Hepatocyte (in vitro differentiated cells): Measurements from ENCODE around the gene EVC2. TPM values are rescaled to one million over a fixed set of nuclear protein-coding genes. Genes with fewer than 3 reads are reported as not detected.

Experiments used
- DNase-seq: peaks from one replicate; pipeline ENCODE4 v3.0.0-alpha.2; 2016; ENCODE audit warnings: low spot score
- H2AFZ ChIP-seq: fragments of 200-600 bp; sonication (generic); 2 replicates; pipeline ENCODE4 v1.6.0; 2016; ENCODE audit warnings: antibody characterized with exemption, mild to moderate bottlenecking
- H3K27ac ChIP-seq: fragments of 200-600 bp; sonication (generic); 2 replicates; pipeline ENCODE4 v1.5.1; 2016; ENCODE audit warnings: mild to moderate bottlenecking
- H3K27me3 ChIP-seq: fragments of 200-600 bp; sonication (generic); 2 replicates; pipeline ENCODE4 v1.6.1; 2016
- H3K36me3 ChIP-seq: fragments of 200-600 bp; sonication (generic); replicated peaks from 2 replicates; pipeline ENCODE4 v1.5.1; 2016; ENCODE audit warnings: low read depth; ENCODE audit not compliant: insufficient read depth
- H3K4me1 ChIP-seq: fragments of 200-600 bp; sonication (generic); 2 replicates; pipeline ENCODE4 v1.5.1; 2016; ENCODE audit warnings: mild to moderate bottlenecking, moderate library complexity; ENCODE audit not compliant: insufficient read depth
- H3K4me2 ChIP-seq: fragments of 200-600 bp; sonication (generic); 2 replicates; pipeline ENCODE4 v1.6.0; 2016
- H3K4me3 ChIP-seq: fragments of 200-600 bp; sonication (generic); 2 replicates; pipeline ENCODE4 v1.5.1; 2016; ENCODE audit warnings: mild to moderate bottlenecking
- H3K79me2 ChIP-seq: fragments of 200-600 bp; sonication (generic); 2 replicates; pipeline ENCODE4 v1.6.0; 2017; ENCODE audit warnings: mild to moderate bottlenecking
- H3K9me2 ChIP-seq: fragments of 200-600 bp; sonication (generic); replicated peaks from 2 replicates; pipeline ENCODE4 v1.6.0; 2017; ENCODE audit warnings: mild to moderate bottlenecking; ENCODE audit not compliant: insufficient read depth
- H3K9me3 ChIP-seq: fragments of 200-600 bp; sonication (generic); 2 replicates; pipeline ENCODE4 v1.5.1; 2016; ENCODE audit warnings: low read depth, mild to moderate bottlenecking
- H4K20me1 ChIP-seq: fragments of 200-600 bp; sonication (generic); 2 replicates; pipeline ENCODE4 v1.6.0; 2016; ENCODE audit warnings: mild to moderate bottlenecking; ENCODE audit not compliant: insufficient read depth, poor library complexity, severe bottlenecking
- CTCF ChIP-seq: fragments of 200-600 bp; sonication (generic); IDR thresholded peaks from 2 replicates; pipeline ENCODE4 v1.5.1; 2016; ENCODE audit warnings: antibody characterized with exemption, mild to moderate bottlenecking; ENCODE audit not compliant: poor library complexity
- EZH2 ChIP-seq: fragments of 200-600 bp; sonication (generic); IDR thresholded peaks from 2 replicates; pipeline ENCODE4 v1.6.1; 2016; ENCODE audit warnings: antibody characterized with exemption, mild to moderate bottlenecking, borderline replicate concordance
- EZH2phosphoT487 ChIP-seq: fragments of 200-600 bp; sonication (generic); IDR thresholded peaks from one replicate; pipeline ENCODE4 v1.6.1; 2018; ENCODE audit warnings: antibody characterized with exemption, mild to moderate bottlenecking, low read depth, moderate library complexity; ENCODE audit not compliant: unreplicated experiment, severe bottlenecking
- WGBS: methylation state at CpG from one replicate; pipeline ENCODE4 v1.1.6; 2016; ENCODE audit warnings: low lambda C conversion rate; ENCODE audit errors: missing lambda C conversion rate; 5-methylcytosine and 5-hydroxymethylcytosine counted together
- polyA plus RNA-seq: library from polyadenylated mRNA; unstranded; fragments of >200 nt; fragmentation: Nextera tagmentation; extraction: Ambion mirVana; gene quantifications from 2 replicates; pipeline ENCODE4 v1.2.1, GENCODE V29; 2016
- total RNA-seq: library from RNA; depleted of rRNA; stranded (reverse); fragments of >200 nt; gene quantifications from 2 replicates; pipeline ENCODE4 v1.2.3, GENCODE V29; 2014

Gene EVC2
- total and polyA plus RNA-seq, 2 experiments from 2014 or later: 3.0 to 4.2 TPM

GRCh38 chr4:5632571-5632970 is 75.8 kb downstream of the EVC2 start:
- WGBS: 79% methylated on average over 2 of the region's 2 CpGs
- Histone ChIP-seq H4K20me1 (no peaks in the 10 kb centered on the region), H3K4me1 (no peaks in the 10 kb centered on the region), H3K9me3 (no peaks in the 10 kb centered on the region), H3K36me3 (no peaks in the 10 kb centered on the region), H2AFZ (no peak overlapping the region), H3K4me3 (no peak overlapping the region), H3K27me3 (no peaks in the 10 kb centered on the region), H3K27ac (no peak overlapping the region), H3K9me2 (no peaks in the 10 kb centered on the region), H3K79me2 (no peaks in the 10 kb centered on the region), H3K4me2 (no peak overlapping the region)
- TF ChIP-seq CTCF (no peak), EZH2 (no peak), EZH2phosphoT487 (no peak)
- DNase-seq: no peak

- Histone ChIP-seq H3K4me2 (no peak overlapping the region), H3K27me3 (no peaks in the 10 kb centered on the region), H4K20me1 (no peaks in the 10 kb centered on the region), H3K36me3 (no peaks in the 10 kb centered on the region), H3K4me1 (no peaks in the 10 kb centered on the region), H3K4me3 (no peak overlapping the region), H2AFZ (no peak overlapping the region), H3K79me2 (no peaks in the 10 kb centered on the region), H3K27ac (no peak overlapping the region), H3K9me2 (no peaks in the 10 kb centered on the region), H3K9me3 (no peaks in the 10 kb centered on the region)
- no peak for DNase-seq
- no peak for TF ChIP-seq CTCF
- no peak for TF ChIP-seq EZH2
- no peak for TF ChIP-seq EZH2phosphoT487
- 87% methylated on average over 3 of the region's 3 CpGs for WGBS
Observed at GRCh38 chr4:5632066-5632440, 76.3 kb downstream of the EVC2 start.

- no peak overlapping the region for H3K27ac ChIP-seq
- H3K9me3 ChIP-seq: no peaks in the 10 kb centered on the region
- H3K27me3 ChIP-seq: no peaks in the 10 kb centered on the region
- no peaks in the 10 kb centered on the region for H4K20me1 ChIP-seq
- no peaks in the 10 kb centered on the region for H3K9me2 ChIP-seq
- no peak overlapping the region for H3K4me2 ChIP-seq
- H2AFZ ChIP-seq: no peak overlapping the region
- no peak for TF ChIP-seq EZH2phosphoT487
- TF ChIP-seq EZH2: no peak
- no peaks in the 10 kb centered on the region for H3K4me1 ChIP-seq
- no peaks in the 10 kb centered on the region for H3K79me2 ChIP-seq
- no peaks in the 10 kb centered on the region for H3K36me3 ChIP-seq
- no peak overlapping the region for H3K4me3 ChIP-seq
- WGBS: 91% methylated on average over 9 of the region's 9 CpGs
- no peak for DNase-seq
Observed at GRCh38 chr4:5631352-5632065, 76.8 kb downstream of the EVC2 start.

GRCh38 chr4:5630762-5631161 is 77.6 kb downstream of the EVC2 start:
- Histone ChIP-seq H3K4me1 (no peaks in the 10 kb centered on the region), H4K20me1 (no peaks in the 10 kb centered on the region), H2AFZ (no peak overlapping the region), H3K36me3 (no peaks in the 10 kb centered on the region), H3K27me3 (no peaks in the 10 kb centered on the region), H3K79me2 (no peaks in the 10 kb centered on the region), H3K4me2 (no peak overlapping the region), H3K9me2 (no peaks in the 10 kb centered on the region), H3K27ac (no peak overlapping the region), H3K9me3 (no peaks in the 10 kb centered on the region), H3K4me3 (no peak overlapping the region)
- TF ChIP-seq EZH2: no peak
- no peak for TF ChIP-seq EZH2phosphoT487
- no peak for TF ChIP-seq CTCF
- DNase-seq: no peak
- 96% methylated on average over 3 of the region's 3 CpGs for WGBS
